Activated CD4-positive, alpha-beta T cell treated with anti-CD3 and anti-CD28 coated beads for 48 hours (primary cell): ENCODE measurements around the gene BCAS4.
A peak's percentile ranks its signal among the peaks of the same experiment; 100 is the strongest.
"Not testable (repeated sequence)": the region's sequence is repeated elsewhere in the genome, so short reads cannot be mapped to it uniquely, and the experiment has no call there.

Experiments used
- DNase-seq: peaks from one replicate; pipeline ENCODE4 v3.0.0-alpha.2; 2020

Gene BCAS4

GRCh38 chr20:50879649-50880550 is 85.0 kb downstream of the BCAS4 start:
- DNase-seq: no peak

- not testable (repeated sequence) for DNase-seq
Observed at GRCh38 chr20:50881759-50882424, 87.0 kb downstream of the BCAS4 start.

- no peak for DNase-seq
Observed at GRCh38 chr20:50883856-50884255, 89.0 kb downstream of the BCAS4 start.

GRCh38 chr20:50885068-50885467 is 90.2 kb downstream of the BCAS4 start:
- no peak for DNase-seq

GRCh38 chr20:50885781-50886180 is 90.9 kb downstream of the BCAS4 start:
- no peak for DNase-seq

GRCh38 chr20:50886184-50886790 is 91.4 kb downstream of the BCAS4 start:
- DNase-seq: no peak

GRCh38 chr20:50887576-50887975 is 92.7 kb downstream of the BCAS4 start:
- DNase-seq: no peak

- no peak for DNase-seq
Observed at GRCh38 chr20:50891138-50891537, 96.3 kb downstream of the BCAS4 start.

- no peak for DNase-seq
Observed at GRCh38 chr20:50892394-50892793, 97.5 kb downstream of the BCAS4 start.

- no peak for DNase-seq
Observed at GRCh38 chr20:50893620-50894019, 98.8 kb downstream of the BCAS4 start.

GRCh38 chr20:50895111-50895830 is 100.4 kb downstream of the BCAS4 start:
- no peak for DNase-seq

- no peak for DNase-seq
Observed at GRCh38 chr20:50898475-50898874, 103.6 kb downstream of the BCAS4 start.

- no peak for DNase-seq
Observed at GRCh38 chr20:50900261-50900660, 105.4 kb downstream of the BCAS4 start.

- DNase-seq: no peak
Observed at GRCh38 chr20:50901301-50901700, 106.4 kb downstream of the BCAS4 start.

- DNase-seq: no peak
Observed at GRCh38 chr20:50903353-50904051, 108.6 kb downstream of the BCAS4 start.

GRCh38 chr20:50904067-50904570 is 109.3 kb downstream of the BCAS4 start:
- no peak for DNase-seq

GRCh38 chr20:50909413-50909812 is 114.6 kb downstream of the BCAS4 start:
- no peak for DNase-seq

GRCh38 chr20:50911030-50911429 is 116.2 kb downstream of the BCAS4 start:
- DNase-seq: no peak

GRCh38 chr20:50911716-50912115 is 116.9 kb downstream of the BCAS4 start:
- DNase-seq: no peak

GRCh38 chr20:50913690-50914375 is 119.0 kb downstream of the BCAS4 start:
- DNase-seq: peak; percentile 45

- no peak for DNase-seq
Observed at GRCh38 chr20:50915424-50915823, 120.6 kb downstream of the BCAS4 start.

- no peak for DNase-seq
Observed at GRCh38 chr20:50916257-50916656, 121.4 kb downstream of the BCAS4 start.
